IPS DF 4.7 (cell line): ENCODE measurements around the gene HLA-A.

Experiments used
- DNase-seq: peaks from one replicate; pipeline ENCODE4 v3.0.0-alpha.2; 2013; ENCODE audit warnings: low spot score; ENCODE audit errors: extremely low read depth

The HLA-A gene

DNA sequence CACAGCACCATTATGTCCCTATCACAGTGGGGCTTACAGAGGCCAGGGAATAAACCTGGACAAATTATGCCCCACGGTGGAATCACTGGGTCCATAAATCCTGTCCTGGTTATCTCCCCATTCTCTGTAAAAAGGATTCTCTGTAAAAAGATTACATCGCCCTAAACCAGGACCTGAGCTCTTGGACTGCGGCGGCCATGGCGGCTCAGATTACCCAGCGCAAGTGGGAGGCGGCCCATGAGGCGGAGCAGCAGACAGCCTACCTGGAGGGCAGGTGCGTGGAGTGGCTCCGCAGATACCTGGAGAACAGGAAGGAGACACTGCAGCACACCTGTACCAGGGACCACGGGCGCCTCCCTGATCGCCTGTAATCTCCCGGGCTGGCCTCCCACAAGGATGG, 8.4 kb upstream of the HLA-A start:
- no peak for DNase-seq

DNA sequence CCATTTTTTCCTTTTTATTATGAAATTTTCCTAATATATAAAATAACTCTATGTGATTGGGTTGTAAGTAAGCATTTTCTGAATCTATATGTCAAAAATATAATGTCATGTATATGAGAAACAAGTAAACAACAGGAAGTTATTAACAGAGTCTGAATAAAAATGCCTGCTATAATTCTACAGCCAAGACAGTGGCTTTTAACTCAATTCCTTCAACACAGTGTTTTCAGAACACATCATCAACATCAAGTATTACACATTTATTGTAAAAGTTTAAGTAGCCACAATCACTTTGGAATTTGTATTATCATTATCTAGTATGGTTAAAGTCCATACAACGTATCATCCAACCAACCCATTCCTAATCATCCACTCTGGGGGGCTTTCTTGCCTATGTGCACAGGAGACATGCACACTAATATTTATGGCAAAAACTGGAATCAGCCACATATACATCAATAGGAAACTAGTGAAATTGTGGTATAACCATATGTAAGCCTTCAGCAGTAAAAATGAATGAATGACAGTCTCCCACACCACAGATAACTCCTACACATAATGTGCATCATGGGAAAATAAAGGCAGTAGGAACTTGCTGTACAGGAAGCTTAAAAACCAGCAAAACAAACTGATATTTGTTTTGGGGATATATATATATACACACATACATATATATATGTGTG, 6.9 kb upstream of the HLA-A start:
- no peak for DNase-seq

- no peak for DNase-seq
Measured at GRCh38 chr6:29938746-29939508, 3.4 kb upstream of the HLA-A start.

DNA sequence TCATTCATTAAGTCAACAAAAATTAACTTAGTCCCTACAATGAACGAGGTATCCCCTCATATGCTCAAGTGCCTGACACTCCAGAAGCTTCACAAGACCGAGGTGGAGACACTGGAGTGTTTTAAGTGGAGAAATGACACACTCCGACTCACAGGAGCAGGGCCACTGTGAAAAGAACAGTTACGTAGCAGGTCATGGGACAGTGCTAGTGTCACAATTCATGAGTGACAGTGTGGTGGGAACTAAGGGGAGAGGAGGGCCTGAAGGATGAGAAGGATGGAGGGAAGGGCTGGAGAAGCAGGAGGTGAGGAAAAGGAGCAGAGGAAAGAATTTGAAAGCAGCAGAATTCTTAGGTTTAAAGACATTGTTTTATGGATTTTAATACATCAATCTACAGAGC, 1.3 kb upstream of the HLA-A start:
- no peak for DNase-seq

DNA sequence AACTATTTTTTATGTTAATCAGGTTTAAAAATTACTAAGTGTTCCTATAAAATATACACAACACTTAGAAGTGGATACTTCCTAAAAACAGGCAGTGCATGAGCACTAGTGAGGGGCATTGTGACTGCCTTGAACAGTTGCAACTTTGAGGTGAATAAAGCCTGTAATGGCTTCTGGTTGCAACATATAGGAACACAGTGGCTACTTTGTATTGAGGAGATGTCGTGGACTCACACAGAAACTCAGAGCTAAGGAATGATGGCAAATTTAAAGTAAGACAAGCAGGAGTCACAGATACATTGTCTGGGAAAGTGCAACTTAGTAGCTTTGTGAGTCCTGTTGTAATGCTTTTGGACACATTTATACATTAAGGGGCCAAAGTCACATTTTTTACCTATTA, 861 bp upstream of the HLA-A start:
- DNase-seq: no peak

GRCh38 chr6:29941916-29942274, 437 bp upstream of the HLA-A start:
- DNase-seq: no peak

- DNase-seq: no peak
Measured at GRCh38 chr6:29943053-29943966, 978 bp downstream of the HLA-A start.

GRCh38 chr6:29945281-29945820, 3.0 kb downstream of the HLA-A start:
- no peak for DNase-seq

DNA sequence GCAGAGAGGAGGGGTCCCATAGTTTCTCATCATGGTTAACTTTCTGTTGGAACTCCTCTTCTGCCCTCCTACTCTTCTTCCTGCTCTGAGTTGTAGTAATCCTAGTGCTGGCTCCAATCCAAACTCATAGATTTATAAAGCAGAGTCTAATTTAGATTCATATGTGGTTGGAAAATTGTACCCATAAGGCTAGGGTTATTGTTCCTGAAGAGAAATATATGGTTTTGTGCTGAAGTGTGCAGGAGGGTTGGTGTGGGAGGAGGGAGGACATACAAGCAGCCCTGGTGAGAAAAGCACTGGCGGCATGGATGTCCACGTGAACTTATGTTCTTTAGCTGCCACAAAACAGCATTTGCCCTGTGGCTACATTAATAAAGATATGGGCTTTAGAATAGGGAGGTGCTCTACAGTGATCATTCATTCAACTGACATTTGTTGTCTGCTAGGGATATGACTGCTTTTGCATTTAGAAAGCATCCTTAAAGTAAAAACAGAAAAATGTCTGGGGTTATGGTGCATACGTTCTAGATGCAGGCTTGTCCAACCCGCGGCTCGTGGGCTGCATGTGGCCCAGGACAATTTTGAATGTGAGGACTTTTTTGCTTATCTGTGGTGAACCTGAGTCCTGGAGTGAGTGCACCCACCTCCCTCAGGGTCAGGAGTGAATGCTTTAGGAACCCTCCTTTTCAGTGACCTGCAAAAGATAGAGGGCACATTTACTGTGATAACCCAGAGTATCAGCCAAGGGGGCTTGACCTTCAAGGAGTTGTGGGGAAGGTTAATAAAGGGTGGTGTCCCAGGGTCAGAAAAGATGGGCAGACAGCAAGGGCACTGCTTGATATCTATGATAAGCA, 4.1 kb downstream of the HLA-A start:
- DNase-seq: no peak

- DNase-seq: no peak
Measured at GRCh38 chr6:29947077-29947980, 5.0 kb downstream of the HLA-A start.

GRCh38 chr6:29948277-29948676, 5.9 kb downstream of the HLA-A start:
- DNase-seq: no peak

DNA sequence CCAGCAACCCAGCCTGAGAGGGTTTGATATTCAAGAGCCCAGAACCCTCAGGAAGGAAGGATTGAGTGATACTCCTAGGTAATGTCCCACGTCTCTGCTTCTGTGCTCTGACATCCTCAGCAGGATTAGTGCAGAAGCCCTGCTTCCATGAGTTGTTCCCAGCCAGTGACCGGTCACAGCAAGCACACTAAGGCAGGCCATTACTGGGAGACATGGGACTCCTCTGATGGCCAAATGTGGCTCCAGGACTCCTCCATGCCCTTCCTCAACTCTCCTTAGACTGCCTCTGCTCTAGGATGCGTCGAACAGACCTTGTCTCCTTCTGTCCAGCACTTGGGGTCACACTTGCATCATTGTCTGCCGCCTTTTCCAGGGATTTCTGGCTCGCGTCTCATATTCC, 7.6 kb downstream of the HLA-A start:
- no peak for DNase-seq

GRCh38 chr6:29951882-29952281, 9.6 kb downstream of the HLA-A start:
- no peak for DNase-seq

DNA sequence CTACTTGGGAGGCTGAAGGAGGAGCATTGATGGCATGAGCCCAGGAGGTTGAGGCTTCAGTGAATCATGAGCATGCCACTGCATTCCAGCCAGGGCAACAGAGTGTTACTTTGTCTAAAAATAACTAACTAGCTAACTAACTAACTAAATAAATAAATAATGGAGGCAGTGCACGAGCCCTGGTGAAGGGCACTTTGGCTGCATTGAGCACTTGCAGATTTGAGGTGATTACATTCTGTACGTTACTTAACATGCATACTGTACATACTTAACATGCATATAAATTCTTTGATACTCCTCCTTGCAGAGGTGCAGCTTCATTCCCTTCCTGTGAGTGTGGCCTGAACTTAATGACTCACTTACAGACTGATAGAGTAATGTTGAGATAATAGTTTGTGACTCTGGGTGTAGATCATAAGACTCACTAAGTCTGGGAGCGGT, 10.7 kb downstream of the HLA-A start:
- no peak for DNase-seq

DNA sequence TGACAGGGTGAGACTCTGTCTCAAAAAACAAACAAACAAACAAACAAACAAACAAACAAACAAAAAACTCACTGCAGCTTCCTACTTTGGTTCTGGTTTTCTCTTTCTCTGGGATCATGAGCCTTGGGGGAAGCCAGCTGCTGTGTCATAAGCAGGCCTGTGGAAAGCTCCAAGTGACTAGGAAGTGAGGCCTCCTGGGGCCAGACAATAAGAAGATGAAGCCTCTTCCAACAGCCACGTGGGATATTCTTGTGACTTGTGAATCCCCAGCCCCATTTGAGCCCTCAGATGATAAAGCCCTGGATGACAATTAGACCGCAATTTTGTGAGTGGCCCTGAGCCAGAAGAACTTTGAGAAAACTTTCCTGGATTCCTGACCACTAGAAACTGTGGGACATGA, 11.4 kb downstream of the HLA-A start:
- no peak for DNase-seq

- no peak for DNase-seq
Measured at GRCh38 chr6:29954272-29954671, 11.9 kb downstream of the HLA-A start.

- no peak for DNase-seq
Measured at GRCh38 chr6:29955783-29956182, 13.5 kb downstream of the HLA-A start.

DNA sequence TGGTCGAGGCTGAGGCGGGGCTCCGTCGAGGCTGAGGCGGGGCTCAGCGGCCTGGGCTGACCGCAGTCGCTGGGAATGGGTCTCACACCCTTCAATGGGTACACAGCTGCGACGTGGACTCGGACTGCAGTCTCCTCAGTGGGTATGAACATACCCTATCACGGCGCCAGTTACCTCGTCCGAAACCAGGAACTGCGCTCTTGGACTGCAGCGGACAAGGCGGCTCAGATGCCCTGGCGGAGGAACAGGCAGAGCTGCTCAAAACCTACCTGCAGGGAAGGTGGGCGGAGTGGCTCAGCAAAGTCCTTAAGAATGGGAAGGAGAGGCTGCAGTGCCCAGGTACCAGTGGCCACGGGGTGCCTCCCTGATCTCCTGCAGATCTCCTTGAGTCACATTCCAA, 14.2 kb downstream of the HLA-A start:
- no peak for DNase-seq

GRCh38 chr6:29958046-29958445, 15.7 kb downstream of the HLA-A start:
- DNase-seq: no peak

DNA sequence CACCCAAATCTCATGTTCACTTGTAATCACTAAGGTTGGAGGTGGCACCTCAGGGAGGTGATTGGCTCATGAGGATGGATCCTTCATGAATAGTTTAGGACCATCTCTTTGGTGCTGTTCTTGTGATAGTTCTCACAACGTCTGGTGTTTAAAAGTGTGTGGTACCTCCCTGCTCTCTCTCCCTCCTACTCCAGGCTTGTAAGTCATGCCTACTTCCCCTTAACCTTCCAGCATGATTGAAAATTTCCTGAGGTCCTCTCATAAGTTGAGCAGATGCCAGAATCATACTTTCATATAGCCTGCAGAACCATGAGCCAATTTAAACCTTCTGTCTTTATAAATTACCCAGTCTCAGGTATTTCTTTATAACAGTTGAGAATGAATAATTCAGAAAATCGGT, 16.6 kb downstream of the HLA-A start:
- DNase-seq: no peak
